Measurements from ENCODE around the gene ASCC1. TPM values are rescaled to one million over a fixed set of nuclear protein-coding genes. Genes with fewer than 3 reads are reported as not detected.

ASCC1 gene
- total and polyA plus RNA-seq, 2 experiments from 2014 or later: 13.7 to 37.2 TPM

DNA sequence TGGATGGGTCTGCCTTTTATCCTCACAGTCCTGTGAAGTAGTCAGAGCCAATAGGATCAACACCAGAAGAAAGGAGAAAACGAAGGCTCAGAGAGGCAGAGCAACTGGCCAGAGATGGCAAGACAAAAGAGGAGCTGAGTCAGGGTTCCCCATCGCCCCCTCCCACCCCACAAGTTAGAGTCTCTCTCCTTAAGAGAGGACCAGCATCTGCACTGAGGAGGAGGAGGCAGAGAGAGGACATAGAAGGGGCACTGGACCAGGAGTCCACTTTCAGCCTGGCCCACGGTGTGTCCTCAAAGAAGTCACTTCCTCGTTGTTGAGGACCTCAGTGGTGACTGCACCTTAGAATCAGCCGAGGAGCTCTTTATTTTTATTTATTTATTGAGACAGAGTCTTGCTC lies 139.3 kb downstream of the ASCC1 start:
- no peak for ATAC-seq
- no peaks in the 10 kb centered on the region for H4K20me1 ChIP-seq (replicated peaks; ENCODE audit: insufficient read depth)
- no peak overlapping the region for H3K27ac ChIP-seq (ENCODE audit: low read depth)
- H3K4me3 ChIP-seq: no peak overlapping the region
- H3K36me3 ChIP-seq (ENCODE audit: insufficient read depth): no peaks in the 10 kb centered on the region
- H3K4me3 Mint-ChIP-seq: no peak overlapping the region
- H3K27me3 ChIP-seq (ENCODE audit: insufficient read depth): no peaks in the 10 kb centered on the region
- H3F3A ChIP-seq (replicated peaks; ENCODE audit: low read depth): no peaks in the 10 kb centered on the region
- TF ChIP-seq ETS1 (IDR thresholded peaks at IDR 0.05): no peak
- TF ChIP-seq EZH2phosphoT487 (IDR thresholded peaks at IDR 0.05; ENCODE audit: unreplicated experiment): no peak
- TF ChIP-seq EZH2 (IDR thresholded peaks at IDR 0.05; ENCODE audit: low read depth, unreplicated experiment): no peak
- no peak for TF ChIP-seq STAT1 (IDR thresholded peaks at IDR 0.05; ENCODE audit: unreplicated experiment)
- TF ChIP-seq JUNB (IDR thresholded peaks at IDR 0.05; ENCODE audit: unreplicated experiment): no peak
- no peak for TF ChIP-seq ZNF114 (CRISPR knock-in tag; IDR thresholded peaks at IDR 0.05)
- TF ChIP-seq, protein P1, sequence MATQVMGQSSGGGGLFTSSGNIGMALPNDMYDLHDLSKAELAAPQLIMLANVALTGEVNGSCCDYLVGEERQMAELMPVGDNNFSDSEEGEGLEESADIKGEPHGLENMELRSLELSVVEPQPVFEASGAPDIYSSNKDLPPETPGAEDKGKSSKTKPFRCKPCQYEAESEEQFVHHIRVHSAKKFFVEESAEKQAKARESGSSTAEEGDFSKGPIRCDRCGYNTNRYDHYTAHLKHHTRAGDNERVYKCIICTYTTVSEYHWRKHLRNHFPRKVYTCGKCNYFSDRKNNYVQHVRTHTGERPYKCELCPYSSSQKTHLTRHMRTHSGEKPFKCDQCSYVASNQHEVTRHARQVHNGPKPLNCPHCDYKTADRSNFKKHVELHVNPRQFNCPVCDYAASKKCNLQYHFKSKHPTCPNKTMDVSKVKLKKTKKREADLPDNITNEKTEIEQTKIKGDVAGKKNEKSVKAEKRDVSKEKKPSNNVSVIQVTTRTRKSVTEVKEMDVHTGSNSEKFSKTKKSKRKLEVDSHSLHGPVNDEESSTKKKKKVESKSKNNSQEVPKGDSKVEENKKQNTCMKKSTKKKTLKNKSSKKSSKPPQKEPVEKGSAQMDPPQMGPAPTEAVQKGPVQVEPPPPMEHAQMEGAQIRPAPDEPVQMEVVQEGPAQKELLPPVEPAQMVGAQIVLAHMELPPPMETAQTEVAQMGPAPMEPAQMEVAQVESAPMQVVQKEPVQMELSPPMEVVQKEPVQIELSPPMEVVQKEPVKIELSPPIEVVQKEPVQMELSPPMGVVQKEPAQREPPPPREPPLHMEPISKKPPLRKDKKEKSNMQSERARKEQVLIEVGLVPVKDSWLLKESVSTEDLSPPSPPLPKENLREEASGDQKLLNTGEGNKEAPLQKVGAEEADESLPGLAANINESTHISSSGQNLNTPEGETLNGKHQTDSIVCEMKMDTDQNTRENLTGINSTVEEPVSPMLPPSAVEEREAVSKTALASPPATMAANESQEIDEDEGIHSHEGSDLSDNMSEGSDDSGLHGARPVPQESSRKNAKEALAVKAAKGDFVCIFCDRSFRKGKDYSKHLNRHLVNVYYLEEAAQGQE (IDR thresholded peaks at IDR 0.05; ENCODE audit: unreplicated experiment): no peak
- TF ChIP-seq NANOG (IDR thresholded peaks at IDR 0.05; ENCODE audit: borderline replicate concordance): no peak
- no peak for TF ChIP-seq POLR2AphosphoS5 (IDR thresholded peaks at IDR 0.05; ENCODE audit: low read depth)
- no peak for TF ChIP-seq ZNF331 (CRISPR knock-in tag; IDR thresholded peaks at IDR 0.05; ENCODE audit: low read depth)
- peaks cover 7% of the 10 kb centered on the region for H3K4me1 Mint-ChIP-seq
- no peaks in the 10 kb centered on the region for H3K9me3 Mint-ChIP-seq
- peaks cover 18% of the 10 kb centered on the region for H3K27me3 Mint-ChIP-seq (ENCODE audit: insufficient read depth, low read depth, poor library complexity)
- DNase-seq (ENCODE audit: low spot score): no peak
- H3K9me2 ChIP-seq (ENCODE audit: insufficient read depth): no peaks in the 10 kb centered on the region
- H3K27ac Mint-ChIP-seq: no peak overlapping the region
- no peaks in the 10 kb centered on the region for H3K36me3 Mint-ChIP-seq (ENCODE audit: low read depth)
- H3K4me2 ChIP-seq: no peak overlapping the region
- no peaks in the 10 kb centered on the region for H3K79me2 ChIP-seq (replicated peaks; ENCODE audit: insufficient read depth)
- H3K4me1 ChIP-seq (ENCODE audit: insufficient read depth): no peaks in the 10 kb centered on the region
- no peak overlapping the region for H2AFZ ChIP-seq

- Histone ChIP-seq H3F3A (replicated peaks; ENCODE audit: low read depth) (no peaks in the 10 kb centered on the region), H3K27me3 (ENCODE audit: insufficient read depth) (no peaks in the 10 kb centered on the region), H3K9me2 (ENCODE audit: insufficient read depth) (no peaks in the 10 kb centered on the region), H3K4me3 (no peak overlapping the region), H2AFZ (no peak overlapping the region), H3K79me2 (replicated peaks; ENCODE audit: insufficient read depth) (no peaks in the 10 kb centered on the region), H3K36me3 (ENCODE audit: insufficient read depth) (no peaks in the 10 kb centered on the region; the same call in 1 of the 2 replicates), H3K27ac (ENCODE audit: low read depth) (no peak overlapping the region), H3K4me1 (ENCODE audit: insufficient read depth) (no peaks in the 10 kb centered on the region), H3K4me2 (no peak overlapping the region), H4K20me1 (replicated peaks; ENCODE audit: insufficient read depth) (no peaks in the 10 kb centered on the region)
- H3K27me3 Mint-ChIP-seq (ENCODE audit: insufficient read depth, low read depth, poor library complexity): peaks cover 16% of the 10 kb centered on the region
- H3K4me3 Mint-ChIP-seq: no peak overlapping the region; the same call in 2 of the 3 replicates
- H3K36me3 Mint-ChIP-seq (ENCODE audit: low read depth): no peaks in the 10 kb centered on the region
- DNase-seq (ENCODE audit: low spot score) (no peak), ATAC-seq (no peak)
- H3K4me1 Mint-ChIP-seq: peaks cover 7% of the 10 kb centered on the region
- no peak overlapping the region for H3K27ac Mint-ChIP-seq
- H3K9me3 Mint-ChIP-seq: no peaks in the 10 kb centered on the region
- TF ChIP-seq ZNF462 (CRISPR knock-in tag; IDR thresholded peaks at IDR 0.05) (no peak), CREB1 (CRISPR knock-in tag; IDR thresholded peaks at IDR 0.05; ENCODE audit: low read depth) (no peak), POLR2AphosphoS5 (IDR thresholded peaks at IDR 0.05; ENCODE audit: low read depth) (no peak)
Measured at GRCh38 chr10:72075376-72076115, 140.5 kb downstream of the ASCC1 start.

Measured in GM23338 (cell line).